HK-2 (cell line): ENCODE results near the gene SOX6.
"Not testable (repeated sequence)": the region's sequence is repeated elsewhere in the genome, so short reads cannot be mapped to it uniquely, and the experiment has no call there.

ENCODE experiments used
- DNase-seq: peaks from one replicate; pipeline ENCODE4 v3.0.0-alpha.2; 2018; ENCODE audit not compliant: unreplicated experiment

Gene SOX6

GRCh38 chr11:15930442-15931025, 425.8 kb downstream of the SOX6 start:
- DNase-seq: no peak

- DNase-seq: no peak
Measured at GRCh38 chr11:15929371-15929901, 426.9 kb downstream of the SOX6 start.

GRCh38 chr11:15927864-15928217, 428.5 kb downstream of the SOX6 start:
- DNase-seq: no peak

- DNase-seq: no peak
Measured at GRCh38 chr11:15927196-15927863, 429.0 kb downstream of the SOX6 start.

- no peak for DNase-seq
Measured at GRCh38 chr11:15926071-15926470, 430.3 kb downstream of the SOX6 start.

GRCh38 chr11:15923183-15923582, 433.2 kb downstream of the SOX6 start:
- no peak for DNase-seq

GRCh38 chr11:15922745-15923144, 433.6 kb downstream of the SOX6 start:
- DNase-seq: not testable (repeated sequence)

- no peak for DNase-seq
Measured at GRCh38 chr11:15920856-15921629, 435.3 kb downstream of the SOX6 start.

GRCh38 chr11:15918674-15919073, 437.7 kb downstream of the SOX6 start:
- DNase-seq: no peak

GRCh38 chr11:15918212-15918611, 438.1 kb downstream of the SOX6 start:
- no peak for DNase-seq
